GM23338 (cell line): ENCODE measurements around the gene ATP5PB.

Experiments
- EZH2phosphoT487 ChIP-seq: fragments of 200-600 bp; sonication (generic); IDR thresholded peaks from one replicate; pipeline ENCODE4 v1.8.1; 2018; ENCODE audit warnings: antibody characterized with exemption; ENCODE audit not compliant: unreplicated experiment
- JUNB ChIP-seq: IDR thresholded peaks from one replicate; pipeline ENCODE4 v1.6.1; 2016; ENCODE audit warnings: antibody characterized with exemption; ENCODE audit not compliant: unreplicated experiment
- POLR2AphosphoS5 ChIP-seq: IDR thresholded peaks from 2 replicates; pipeline ENCODE4 v1.6.1; 2016; ENCODE audit warnings: antibody characterized with exemption, low read depth
- ZNF462 ChIP-seq: fragments of 250-450 bp; sonication (Bioruptor Pico); IDR thresholded peaks from 2 replicates; pipeline ENCODE4 v1.5.0; 2020; ENCODE audit warnings: mild to moderate bottlenecking, moderate library complexity
- TF ChIP-seq, protein P1 (sequence below), 2 experiments: fragments of 200-600 bp in 1 of 2; sonication (generic) in 1 of 2; conservative IDR thresholded peaks; 2 replicates each; pipeline versions ENCODE4 v1.5.1 to v1.6.1; 2016 to 2017; ENCODE audit warnings: antibody characterized with exemption in 2 of 2, low read depth in 2 of 2, mild to moderate bottlenecking in 2 of 2, moderate library complexity in 1 of 2

- TF ChIP-seq POLR2AphosphoS5 (no peak), ZNF462 (no peak), JUNB (no peak), EZH2phosphoT487 (no peak)
- TF ChIP-seq, protein P1, sequence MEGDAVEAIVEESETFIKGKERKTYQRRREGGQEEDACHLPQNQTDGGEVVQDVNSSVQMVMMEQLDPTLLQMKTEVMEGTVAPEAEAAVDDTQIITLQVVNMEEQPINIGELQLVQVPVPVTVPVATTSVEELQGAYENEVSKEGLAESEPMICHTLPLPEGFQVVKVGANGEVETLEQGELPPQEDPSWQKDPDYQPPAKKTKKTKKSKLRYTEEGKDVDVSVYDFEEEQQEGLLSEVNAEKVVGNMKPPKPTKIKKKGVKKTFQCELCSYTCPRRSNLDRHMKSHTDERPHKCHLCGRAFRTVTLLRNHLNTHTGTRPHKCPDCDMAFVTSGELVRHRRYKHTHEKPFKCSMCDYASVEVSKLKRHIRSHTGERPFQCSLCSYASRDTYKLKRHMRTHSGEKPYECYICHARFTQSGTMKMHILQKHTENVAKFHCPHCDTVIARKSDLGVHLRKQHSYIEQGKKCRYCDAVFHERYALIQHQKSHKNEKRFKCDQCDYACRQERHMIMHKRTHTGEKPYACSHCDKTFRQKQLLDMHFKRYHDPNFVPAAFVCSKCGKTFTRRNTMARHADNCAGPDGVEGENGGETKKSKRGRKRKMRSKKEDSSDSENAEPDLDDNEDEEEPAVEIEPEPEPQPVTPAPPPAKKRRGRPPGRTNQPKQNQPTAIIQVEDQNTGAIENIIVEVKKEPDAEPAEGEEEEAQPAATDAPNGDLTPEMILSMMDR (conservative IDR thresholded peaks at IDR 0.05; ENCODE audit: low read depth in 2 of 2): peak; percentile 70 to 94
Measured at GRCh38 chr1:111481387-111482221, 32.3 kb downstream of the ATP5PB start.
